Kidney epithelial cell (primary cell): ENCODE measurements around the gene PREX1. TPM values are rescaled to one million over a fixed set of nuclear protein-coding genes. Genes with fewer than 3 reads are reported as not detected.

Experiments
- DNase-seq: peaks from one replicate; pipeline ENCODE4 v3.0.0-alpha.2; 2010; ENCODE audit warnings: low read depth
- H3K27me3 ChIP-seq: 2 replicates; pipeline ENCODE4 v1.6.0; 2011; ENCODE audit warnings: low read length; ENCODE audit not compliant: control insufficient read depth, insufficient read depth
- H3K36me3 ChIP-seq: 2 replicates; pipeline ENCODE4 v1.5.1; 2011; ENCODE audit warnings: low read length; ENCODE audit not compliant: control insufficient read depth, insufficient read depth
- H3K4me3 ChIP-seq: 2 replicates; pipeline ENCODE4 v1.5.1; 2011; ENCODE audit warnings: low read depth, mild to moderate bottlenecking, control low read depth, low read length
- CTCF ChIP-seq: IDR thresholded peaks from 2 replicates; pipeline ENCODE4 v1.5.1; 2011; ENCODE audit warnings: mild to moderate bottlenecking, moderate library complexity, low read length, control low read depth, inconsistent platforms; ENCODE audit not compliant: insufficient read depth, poor library complexity, severe bottlenecking
- total RNA-seq: library from RNA; depleted of rRNA; stranded (reverse); fragments of >200 nt; gene quantifications from 2 replicates; pipeline ENCODE4 v1.2.3, GENCODE V29; 2015

Gene PREX1
- total RNA-seq, 1 donor from 2014 or later, result 3.5 TPM

GRCh38 chr20:48632017-48632824 is 195.6 kb downstream of the PREX1 start:
- no peak for TF ChIP-seq CTCF
- Histone ChIP-seq H3K36me3 (no peaks in the 10 kb centered on the region), H3K4me3 (no peak overlapping the region), H3K27me3 (no peaks in the 10 kb centered on the region)
- no peak for DNase-seq

DNA sequence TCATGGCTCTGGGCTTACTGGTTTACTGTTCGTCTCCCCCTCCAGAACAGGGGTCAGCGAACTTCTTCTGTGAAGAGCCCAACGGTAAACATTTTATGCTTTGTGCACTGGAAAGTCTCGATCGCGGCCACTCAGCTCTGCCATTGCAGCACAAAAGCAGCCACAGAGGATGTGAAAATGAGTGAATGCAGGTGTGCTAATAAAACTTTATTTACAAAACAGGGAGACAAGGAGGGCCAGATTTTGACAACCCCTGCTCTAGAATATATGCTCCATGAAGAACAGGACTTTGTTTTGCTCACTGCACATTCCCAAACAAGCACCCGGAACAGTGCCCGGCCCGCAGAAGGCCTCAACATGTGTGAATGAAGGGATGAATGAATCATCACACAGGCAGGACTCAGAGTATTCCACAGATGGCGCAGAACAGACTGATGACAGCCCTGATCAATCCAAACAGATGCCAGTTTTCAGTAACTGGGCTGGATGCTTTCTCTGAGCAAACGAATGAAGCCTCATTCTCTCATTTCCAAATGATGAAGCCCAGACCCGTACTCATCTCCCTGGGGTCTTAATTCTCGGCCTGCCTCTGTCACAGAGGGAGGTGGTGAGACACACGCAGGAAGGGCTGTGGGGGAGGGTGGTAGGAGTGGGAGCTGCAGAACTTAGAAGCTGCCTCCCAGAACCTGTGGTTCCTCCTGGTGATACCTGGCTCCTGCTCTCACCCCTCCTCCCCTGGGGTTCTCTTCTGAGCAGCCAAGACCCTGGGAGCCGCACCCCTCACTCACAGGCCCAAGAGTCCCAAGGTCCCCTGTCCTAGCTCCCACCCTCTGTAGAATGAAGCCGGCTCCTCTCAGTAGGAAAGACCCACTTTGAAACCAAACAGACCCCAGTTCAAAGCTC is 196.4 kb downstream of the PREX1 start:
- no peak for TF ChIP-seq CTCF
- Histone ChIP-seq H3K36me3 (no peaks in the 10 kb centered on the region), H3K4me3 (no peak overlapping the region), H3K27me3 (no peaks in the 10 kb centered on the region)
- DNase-seq, result no peak

DNA sequence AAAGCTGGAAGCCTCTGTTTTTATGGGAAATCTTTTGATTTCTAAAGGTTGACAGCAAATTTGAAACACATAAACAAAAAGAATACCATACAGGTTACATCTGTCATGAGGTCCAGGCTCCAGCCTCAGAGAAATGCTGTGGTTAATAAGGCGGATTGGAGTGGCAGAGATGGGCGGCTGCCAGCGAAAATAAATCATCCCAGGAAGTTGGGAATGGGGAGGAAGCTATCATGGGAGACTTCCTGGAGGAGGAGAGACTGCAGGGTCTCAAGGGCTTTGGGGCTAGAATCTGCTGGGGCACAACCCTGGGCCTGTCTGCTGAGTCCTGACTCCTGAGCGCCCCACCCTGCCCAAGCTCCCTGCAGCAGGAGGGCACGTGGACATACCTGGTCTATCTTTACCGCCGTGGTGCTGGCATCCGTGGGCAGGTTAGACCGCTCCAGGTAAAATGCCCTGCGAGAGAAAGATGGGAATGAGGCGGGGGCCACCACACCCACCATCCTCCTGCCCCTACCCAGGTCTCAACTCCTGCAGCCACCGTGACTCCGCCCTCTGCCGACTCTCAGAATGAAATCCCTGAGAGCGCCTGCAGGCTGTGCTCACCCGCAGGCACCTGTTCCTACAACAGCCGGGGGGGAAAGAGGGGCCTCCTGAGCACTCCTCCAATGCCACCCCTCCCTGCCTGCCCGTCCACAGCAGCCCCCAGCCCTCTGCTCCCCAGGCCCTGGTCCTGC is 197.3 kb downstream of the PREX1 start:
- no peak for DNase-seq
- Histone ChIP-seq H3K4me3 (no peak overlapping the region), H3K36me3 (no peaks in the 10 kb centered on the region), H3K27me3 (no peaks in the 10 kb centered on the region)
- TF ChIP-seq CTCF, result no peak

DNA sequence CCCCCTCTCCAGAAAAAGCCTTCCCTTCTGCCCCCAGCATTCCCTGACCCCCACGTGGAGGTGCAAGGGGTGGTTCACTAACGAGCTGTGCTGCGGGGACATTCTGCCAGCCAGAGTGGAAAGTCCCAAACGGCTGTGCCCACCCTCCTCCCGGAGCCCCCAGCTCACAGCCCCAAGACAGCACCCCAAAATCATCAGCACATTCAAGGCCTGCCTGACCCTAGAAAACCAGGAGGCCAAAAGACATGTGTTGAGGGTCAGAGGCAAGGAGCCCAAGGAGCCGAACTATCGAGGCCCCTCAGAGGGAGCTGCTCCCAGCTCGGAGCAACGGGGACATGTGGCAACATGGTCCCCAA is 197.9 kb downstream of the PREX1 start:
- no peaks in the 10 kb centered on the region for H3K27me3 ChIP-seq
- no peak for DNase-seq
- no peaks in the 10 kb centered on the region for H3K36me3 ChIP-seq
- TF ChIP-seq CTCF, result no peak
- no peak overlapping the region for H3K4me3 ChIP-seq

GRCh38 chr20:48629069-48629959 is 198.5 kb downstream of the PREX1 start:
- TF ChIP-seq CTCF, result no peak
- no peak for DNase-seq
- H3K27me3 ChIP-seq, result no peaks in the 10 kb centered on the region
- no peaks in the 10 kb centered on the region for H3K36me3 ChIP-seq
- no peak overlapping the region for H3K4me3 ChIP-seq
